GM19468 (cell line): ENCODE measurements around the gene CNNM2.
"Not testable (repeated sequence)": the region's sequence is repeated elsewhere in the genome, so short reads cannot be mapped to it uniquely, and the experiment has no call there.

Experiments used
- ATAC-seq: cut with Tn5 transposase; IDR thresholded peaks from one replicate; pipeline ENCODE4 v1.9.1; 2021; ENCODE audit warnings: mild to moderate bottlenecking, moderate library complexity, moderate number of reproducible peaks; ENCODE audit not compliant: unreplicated experiment; ENCODE audit errors: extremely low read depth

The CNNM2 gene

GRCh38 chr10:102963756-102964025 lies 45.6 kb downstream of the CNNM2 start:
- ATAC-seq, result no peak

- ATAC-seq, result not testable (repeated sequence)
These were observed 46.0 kb downstream of the CNNM2 start for GRCh38 chr10:102964064-102964463.

DNA sequence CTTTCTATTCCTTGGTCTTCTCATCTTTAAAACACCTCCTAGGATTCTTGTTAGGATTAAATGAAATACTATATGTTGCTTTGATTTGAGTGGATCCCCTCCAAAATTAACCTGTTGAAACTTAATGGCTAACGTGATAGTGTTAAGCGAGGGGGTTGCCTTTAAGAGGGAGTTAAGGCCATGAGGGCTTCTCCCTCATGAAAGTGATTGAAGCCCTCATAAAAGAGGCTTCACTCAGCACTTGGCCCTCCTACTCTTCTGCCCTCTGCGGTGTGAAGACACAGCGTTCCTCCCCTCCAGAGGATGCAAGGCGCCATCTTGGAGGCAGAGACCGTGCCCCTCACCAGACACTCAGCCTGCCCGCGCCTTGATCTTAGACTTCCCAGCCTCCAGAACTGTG lies 46.6 kb downstream of the CNNM2 start:
- ATAC-seq, result no peak

DNA sequence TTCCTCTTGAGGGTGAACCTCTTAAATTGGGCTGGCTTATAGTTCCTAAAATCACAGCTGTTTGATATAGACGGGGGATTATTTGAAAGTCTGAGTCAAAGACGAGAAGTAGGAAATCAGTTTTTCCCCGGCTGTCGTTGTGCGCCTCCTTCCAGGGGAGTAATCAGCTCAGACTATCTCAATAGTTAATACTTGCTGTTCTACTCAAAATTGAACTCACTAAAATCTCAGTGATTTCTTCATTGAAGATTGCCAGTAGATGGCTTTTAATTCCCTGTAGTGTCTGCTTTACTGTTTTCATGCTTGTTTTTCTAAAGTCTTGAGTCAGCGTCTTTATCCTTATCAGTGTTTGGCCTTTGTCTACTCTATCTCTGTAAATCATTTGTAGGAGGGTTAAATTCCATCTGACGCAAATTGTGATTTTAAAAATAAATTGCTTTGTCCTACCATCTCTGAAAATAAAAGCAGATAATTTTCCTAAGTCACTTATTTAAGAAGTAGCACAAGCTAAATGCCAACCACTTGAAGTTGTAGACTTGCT lies 47.3 kb downstream of the CNNM2 start:
- ATAC-seq, result no peak

DNA sequence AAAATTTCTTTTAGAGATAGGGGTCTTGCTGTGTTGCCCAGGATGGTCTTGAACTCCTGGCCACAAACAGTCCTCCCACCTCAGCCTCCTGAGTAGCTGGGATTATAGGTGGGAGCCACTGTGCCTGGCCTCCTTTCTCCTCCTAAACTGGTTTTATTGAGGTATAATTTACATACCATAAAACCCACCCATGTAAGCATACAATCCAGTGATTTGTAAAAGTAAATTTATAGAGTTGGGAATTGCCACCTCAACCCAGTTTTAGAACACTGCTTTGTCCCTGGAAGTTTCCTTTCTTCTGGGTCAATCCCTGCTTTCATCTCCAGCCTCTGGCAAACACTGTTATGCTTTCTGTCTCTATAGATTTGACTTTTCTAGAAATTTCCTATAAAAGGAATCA lies 49.0 kb downstream of the CNNM2 start:
- no peak for ATAC-seq

DNA sequence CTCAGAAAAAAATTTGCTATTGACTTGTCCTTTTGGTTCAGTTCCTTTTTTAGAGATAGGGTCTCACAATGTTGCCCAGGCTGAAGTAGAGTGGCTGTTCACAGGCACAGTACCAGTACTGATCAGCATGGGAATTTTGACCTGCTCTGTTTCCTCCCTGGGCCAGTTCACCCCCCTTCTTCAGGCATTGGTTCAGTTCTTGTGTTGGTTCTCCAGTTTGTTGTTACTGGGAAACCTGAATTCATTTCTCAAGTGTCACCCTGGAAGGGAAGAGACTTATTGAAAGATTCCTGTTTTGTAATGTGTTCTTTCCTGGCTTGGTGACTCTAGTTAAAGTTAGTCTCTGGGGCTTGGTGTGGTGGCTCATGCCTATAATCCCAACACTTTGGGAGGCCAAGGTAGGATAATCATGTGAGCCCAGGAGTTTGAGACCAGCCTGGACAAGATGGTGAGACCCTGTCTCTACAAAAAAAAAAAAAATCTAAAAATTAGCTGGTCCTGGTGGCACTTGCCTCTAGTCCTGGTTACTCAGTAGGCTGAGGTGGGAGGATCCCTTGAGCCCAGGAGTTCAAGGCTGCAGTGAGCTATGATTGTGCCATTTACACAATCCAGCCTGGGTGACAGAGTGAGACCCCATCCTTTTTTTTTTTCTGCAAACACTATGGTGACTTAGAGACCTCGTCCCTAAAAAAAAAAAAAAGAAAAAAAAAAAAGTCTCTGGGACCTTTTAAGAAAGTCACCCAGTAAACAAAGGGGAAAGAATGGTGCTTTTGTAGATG lies 52.7 kb downstream of the CNNM2 start:
- ATAC-seq, result no peak

DNA sequence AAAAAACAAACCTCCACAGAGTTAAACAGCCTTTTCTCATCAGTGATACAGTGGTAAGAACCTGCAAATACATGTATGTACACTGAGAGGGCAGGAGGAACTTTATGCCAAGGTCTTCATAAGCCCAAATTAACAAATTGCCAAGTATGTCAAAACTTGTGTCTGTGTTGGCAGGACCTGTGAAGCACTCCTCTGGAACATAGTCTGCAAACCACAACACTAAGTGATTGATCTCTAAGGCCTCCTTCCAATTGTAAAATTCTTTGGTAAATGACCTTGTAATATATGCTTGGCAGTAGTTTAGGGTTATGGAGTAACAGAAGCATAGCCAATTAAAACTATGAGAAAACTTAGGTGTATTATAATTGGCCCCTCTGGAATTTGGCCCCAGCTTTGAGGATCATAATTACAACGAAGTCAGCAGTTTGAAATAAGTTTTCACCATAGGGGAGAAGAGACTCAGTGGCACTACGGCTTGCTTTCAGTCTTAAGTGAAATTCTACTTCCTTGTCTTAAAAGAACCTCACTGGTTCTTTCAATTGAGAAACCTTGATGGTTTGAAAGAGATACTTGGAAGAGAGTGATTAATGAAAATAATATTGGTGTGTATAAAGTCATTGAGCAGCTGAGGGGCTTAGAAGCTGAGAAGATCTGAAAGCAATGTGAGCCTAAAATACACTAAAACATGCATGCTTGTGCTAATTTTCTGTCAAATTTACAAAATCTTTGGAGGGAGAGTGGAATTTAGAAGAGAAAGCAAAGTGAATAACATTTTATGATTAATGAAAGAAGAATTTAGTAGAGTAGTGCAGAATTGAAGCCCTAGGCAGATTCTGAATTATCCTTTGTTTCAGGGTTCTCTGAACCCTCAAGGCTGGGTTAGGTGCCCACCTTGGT lies 57.6 kb downstream of the CNNM2 start:
- ATAC-seq, result no peak

DNA sequence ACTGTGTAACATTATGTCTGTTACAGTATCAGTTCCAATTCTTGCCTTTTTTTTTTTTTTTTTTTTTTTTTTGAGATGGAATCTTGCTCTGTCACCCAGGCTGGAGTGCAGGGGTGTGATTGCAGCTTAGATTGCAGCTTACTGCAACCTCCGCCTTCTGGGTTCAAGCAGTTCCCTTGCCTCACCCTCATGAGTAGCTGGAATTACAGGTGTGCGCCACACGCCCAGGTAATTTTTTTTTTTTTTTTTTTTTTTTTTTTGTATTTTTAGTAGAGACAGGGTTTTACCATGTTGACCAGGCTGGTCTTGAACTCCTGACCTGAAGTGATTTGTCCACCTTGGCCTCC lies 58.3 kb downstream of the CNNM2 start:
- ATAC-seq, result not testable (repeated sequence)

GRCh38 chr10:102982296-102982695 lies 64.2 kb downstream of the CNNM2 start:
- no peak for ATAC-seq

DNA sequence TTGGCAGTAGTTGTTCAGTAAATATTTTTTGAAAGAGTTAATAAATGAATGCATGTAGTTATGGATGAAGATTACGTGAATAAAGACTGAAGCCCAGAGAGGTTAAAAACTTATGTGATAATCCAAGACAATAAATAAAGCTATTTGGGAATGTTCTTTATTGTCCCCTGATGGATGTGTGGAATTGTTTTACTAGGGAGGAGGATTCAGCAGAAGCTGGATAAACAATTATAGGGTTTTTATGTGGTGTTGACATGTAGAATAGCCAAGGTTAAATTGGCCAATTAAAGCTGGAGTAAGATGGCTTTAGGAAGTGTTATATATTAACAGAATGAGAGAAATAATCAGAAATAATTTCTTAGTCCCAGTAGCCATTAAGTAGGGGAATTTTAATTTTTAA lies 66.0 kb downstream of the CNNM2 start:
- ATAC-seq, result no peak

DNA sequence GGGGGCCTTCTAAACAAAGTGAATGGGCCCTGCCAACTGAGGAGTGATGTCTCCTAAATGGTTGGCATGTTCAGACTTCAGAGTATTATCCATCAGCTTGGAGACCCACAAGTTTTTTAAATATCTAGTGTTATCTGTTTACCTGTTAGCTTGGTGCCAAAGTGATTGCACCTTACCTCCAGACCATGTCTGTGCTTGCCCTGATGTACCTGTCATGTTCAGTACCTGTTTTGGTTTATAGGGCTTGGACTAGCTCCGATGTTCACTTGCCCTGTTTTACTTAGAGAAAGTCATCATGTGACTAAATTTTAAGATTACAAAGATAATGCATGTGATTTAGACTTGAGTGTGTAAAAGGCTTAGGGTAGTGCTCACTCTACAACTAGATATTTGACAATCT lies 67.7 kb downstream of the CNNM2 start:
- ATAC-seq, result no peak

DNA sequence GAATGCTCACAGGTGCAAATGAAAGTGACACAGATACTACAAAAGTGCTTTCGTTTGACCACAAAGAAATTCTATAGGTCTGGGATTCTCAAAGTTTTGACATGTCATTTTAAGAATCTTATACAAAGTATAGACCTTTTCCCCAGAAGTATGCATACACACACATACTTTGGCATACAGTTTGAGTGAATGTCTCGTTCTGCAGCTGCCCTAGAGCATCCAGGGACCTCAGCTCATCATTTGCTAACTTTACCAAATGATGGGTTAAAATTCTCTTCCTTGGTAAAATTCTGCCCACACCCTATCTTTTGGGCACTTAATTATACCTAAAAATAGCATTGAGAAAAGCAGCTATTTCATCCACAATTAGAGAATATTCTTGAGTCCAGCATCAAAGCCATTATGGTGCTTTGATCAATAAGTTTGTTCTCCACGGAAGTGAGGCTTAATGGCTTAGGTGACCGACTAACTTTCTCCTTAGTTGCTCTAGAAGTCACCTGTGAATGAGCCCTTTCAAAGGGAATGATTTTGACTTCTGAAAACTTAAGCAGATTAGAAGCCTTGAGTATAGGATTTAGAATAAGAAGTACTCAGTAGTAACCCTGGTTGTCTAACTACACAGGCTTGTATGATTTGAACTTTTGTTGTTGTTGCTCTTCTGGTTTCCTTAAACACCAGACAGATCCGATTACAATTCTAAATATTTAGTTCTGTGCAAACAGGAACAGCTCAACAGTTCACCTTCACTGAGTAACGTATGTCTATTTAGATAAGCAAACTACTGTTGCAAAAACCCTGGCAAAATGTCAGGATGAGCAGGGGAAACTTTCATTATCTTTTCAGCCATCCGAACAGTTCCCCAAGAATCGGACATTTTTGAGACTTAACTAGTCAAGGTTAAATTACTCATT lies 70.6 kb downstream of the CNNM2 start:
- ATAC-seq, result no peak

DNA sequence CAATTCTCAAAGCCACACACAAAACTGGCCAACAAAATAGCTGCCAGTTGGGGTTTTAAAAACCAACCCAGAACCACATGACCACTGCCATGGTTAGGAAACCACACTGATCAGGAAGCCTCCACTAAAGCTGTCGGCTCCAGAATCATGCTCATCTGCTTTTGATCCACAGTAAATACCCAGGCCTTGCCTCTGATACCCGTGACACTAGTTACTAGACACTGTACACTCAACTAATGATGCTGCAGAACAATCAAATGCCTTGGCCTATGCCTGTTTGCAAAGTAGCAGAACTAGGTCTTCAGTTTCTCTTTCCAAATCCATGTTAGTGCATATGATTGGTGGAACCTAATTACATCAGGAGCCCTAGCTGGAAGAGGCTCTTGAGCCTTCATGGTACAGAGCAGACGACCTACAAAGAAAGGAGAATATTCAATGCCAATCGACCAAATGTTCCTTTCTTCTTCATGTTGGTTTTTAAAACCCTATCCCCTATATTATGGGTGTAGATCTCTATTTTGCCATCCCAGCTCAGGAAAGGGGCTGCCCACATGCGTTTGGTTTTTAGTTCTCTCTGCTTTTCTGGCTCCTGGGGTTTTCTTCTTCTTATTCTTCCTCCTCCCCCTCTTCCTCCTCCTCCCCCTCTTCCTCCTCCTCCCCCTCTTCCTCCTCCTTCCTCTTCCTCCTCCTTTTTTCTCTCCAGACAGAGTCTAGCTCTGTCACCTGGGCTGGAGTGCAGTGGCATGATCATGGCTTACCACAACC lies 76.6 kb downstream of the CNNM2 start:
- no peak for ATAC-seq

- no peak for ATAC-seq
These were observed 78.8 kb downstream of the CNNM2 start for GRCh38 chr10:102996876-102997275.

DNA sequence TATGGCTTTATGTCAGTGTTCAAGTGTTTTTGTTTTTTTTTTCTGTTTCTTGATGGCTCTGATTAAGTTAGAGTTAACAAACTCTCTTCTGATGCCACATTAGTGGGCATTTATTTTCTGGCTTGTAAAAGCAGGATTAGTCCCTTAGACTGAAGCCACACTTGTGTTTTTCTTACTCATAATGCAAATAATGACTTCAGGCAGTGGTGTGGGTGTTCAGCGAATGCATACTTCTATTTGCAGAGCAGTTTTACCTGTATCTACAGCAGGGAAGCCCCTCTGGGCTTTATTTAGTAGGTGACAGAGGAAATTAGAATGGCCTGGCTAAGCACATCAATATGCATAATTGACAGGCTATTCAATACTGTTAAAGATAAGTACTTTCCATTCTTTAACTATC lies 79.9 kb downstream of the CNNM2 start:
- ATAC-seq, result peak; percentile 46

DNA sequence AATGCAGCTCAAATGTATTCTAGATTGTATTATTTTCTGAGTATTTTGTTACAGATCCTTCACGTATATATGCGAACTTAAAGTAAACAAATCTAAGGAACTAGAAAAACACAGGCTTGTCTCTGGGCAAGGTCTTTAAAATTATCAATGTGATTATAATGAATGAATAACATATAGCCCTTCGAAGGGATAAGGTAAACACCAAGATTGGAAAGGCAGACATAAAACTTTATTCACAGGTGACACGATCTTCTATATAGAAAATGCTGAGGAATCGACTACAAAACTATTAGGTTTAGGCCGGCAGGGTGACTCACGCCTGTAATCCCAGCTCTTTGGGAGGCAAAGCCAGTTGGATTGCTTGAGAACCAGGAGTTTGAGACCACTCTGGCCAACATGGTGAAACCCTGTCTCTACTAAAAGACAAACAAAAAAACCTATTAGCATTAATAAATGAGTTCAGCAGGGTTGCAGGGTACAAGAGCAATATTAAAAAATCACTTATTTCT lies 80.4 kb downstream of the CNNM2 start:
- ATAC-seq, result no peak

DNA sequence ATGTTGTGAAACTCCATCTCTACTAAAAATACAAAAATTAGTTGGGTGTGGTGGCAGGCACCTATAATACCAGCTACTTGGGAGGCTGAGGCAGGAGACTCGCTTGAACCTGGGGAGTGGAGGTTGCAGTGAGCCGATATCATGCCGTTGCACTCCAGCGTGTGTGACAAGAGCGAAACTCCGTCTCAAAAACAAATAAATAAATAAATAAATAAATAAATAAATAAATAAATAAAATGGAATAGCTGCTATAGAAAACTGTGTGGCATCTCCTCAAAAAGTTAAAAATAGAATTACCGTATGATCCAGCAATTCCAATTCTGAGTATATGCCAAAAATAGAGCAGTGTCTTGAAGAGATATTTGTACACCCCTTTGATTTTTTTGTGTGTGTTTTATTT lies 82.0 kb downstream of the CNNM2 start:
- ATAC-seq, result not testable (repeated sequence)

DNA sequence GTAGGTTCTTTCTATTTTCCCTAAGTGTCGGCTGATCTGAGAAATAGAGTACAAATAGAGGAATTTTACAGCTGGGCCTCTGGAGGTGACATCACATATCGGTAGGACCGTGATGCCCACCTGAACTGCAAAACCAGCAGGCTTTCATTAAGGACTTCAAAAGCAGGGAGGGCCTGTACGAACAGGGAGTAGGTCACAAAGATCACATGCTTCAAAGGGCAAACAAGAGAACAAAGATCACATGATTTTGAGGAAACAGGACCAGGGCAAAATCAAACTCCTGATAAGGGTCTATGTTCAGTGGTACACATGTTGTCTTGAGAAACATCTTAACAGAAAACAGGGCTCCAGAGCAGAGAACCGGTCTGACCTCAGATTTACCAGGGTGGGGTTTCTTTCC lies 88.9 kb downstream of the CNNM2 start:
- ATAC-seq, result no peak

DNA sequence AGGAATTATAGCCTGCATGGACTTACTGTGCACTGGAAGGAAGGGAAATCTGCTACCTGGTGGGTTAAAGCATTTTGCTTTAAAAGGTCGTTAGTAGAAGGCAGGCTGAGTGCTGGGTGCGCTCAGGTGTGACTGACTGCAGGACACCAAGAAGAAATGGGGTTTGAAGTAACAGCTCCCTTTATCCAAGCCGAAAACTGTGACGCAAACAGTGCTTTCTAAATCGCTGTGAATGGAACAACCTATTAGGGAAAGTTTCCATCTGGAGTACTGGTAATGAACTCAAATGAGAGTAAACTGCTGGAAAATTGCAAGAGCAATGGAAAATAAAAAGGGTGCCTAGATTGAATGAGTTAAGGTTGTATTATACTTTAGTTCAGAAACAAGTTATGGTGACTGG lies 95.3 kb downstream of the CNNM2 start:
- no peak for ATAC-seq

DNA sequence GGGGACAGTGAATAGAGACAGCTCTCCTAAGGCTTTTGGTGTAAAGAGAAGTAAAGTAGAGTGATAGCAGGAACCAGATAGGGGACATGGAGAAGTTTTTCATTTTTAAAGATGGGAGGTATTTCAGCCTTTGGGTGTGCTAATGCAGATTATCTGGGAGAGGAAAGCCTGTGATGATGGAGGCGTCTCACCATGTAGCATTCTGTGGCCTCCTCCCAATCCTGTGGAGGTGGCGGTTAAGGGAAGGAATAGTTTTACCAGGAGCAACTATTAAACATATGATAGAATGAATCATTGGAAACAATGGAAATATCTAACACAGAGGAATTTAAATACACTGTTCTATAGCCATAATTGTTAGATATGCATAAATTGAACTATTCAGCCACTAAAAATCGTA lies 101.3 kb downstream of the CNNM2 start:
- no peak for ATAC-seq
